HepG2 (cell line): ENCODE results near the gene ELP2. TPM values are rescaled to one million over a fixed set of nuclear protein-coding genes. Genes with fewer than 3 reads are reported as not detected.

Experiments
- ATAC-seq: fragments of 200-7000 bp; cut with Tn5 transposase; 3 replicates; pipeline ENCODE4 v1.9.1; 2020; ENCODE audit warnings: mild to moderate bottlenecking, moderate library complexity
- BruUV-seq: library from RNA; stranded (reverse); fragments of 400-500 nt; replicated peaks from 2 replicates; lab custom pipeline; 2021; lab: Mats Ljungman, UMichigan
- CTCF ChIA-PET: fragments of 300-600 bp; formaldehyde crosslinking; extraction: SDS; loops from one replicate; lab custom pipeline; 2021; ENCODE audit warnings: low total read pairs, inconsistent platforms, low intra/inter-chr PET ratio; lab: Yijun Ruan, JAX
- POLR2A ChIA-PET: fragments of 350-600 bp; sonication (Branson Sonifier 250); formaldehyde crosslinking; loops from one replicate; lab custom pipeline; 2020; ENCODE audit warnings: antibody characterized with exemption, inconsistent platforms; lab: Yijun Ruan, JAX
- DNase-seq: peaks from one replicate; pipeline ENCODE4 v3.0.0-alpha.2; 2015; ENCODE audit warnings: low spot score
- FAIRE-seq: peaks from 3 replicates; lab custom pipeline; 2011; peaks lifted over from hg19 to GRCh38; lab: Jason Lieb, UNC
- H2AFZ ChIP-seq: one replicate; pipeline ENCODE4 v1.6.1; 2011; ENCODE audit warnings: low read length, inconsistent platforms
- H3K27ac ChIP-seq: fragments of 300-600 bp; 3 replicates; pipeline ENCODE4 v1.8.0; 2011; ENCODE audit warnings: mixed run types, mild to moderate bottlenecking, mixed read lengths, low read length, inconsistent platforms; ENCODE audit not compliant: insufficient read depth; ENCODE audit errors: extremely low read length
- H3K27me3 ChIP-seq, 2 experiments: fragments of 200-600 bp in 1 of 2; 2 replicates in 1 of 2; 3 replicates in 1 of 2; pipeline versions ENCODE4 v1.6.0 to v1.8.0; 2011; ENCODE audit warnings: low read length in 2 of 2, mild to moderate bottlenecking in 2 of 2, moderate library complexity in 2 of 2, inconsistent platforms in 1 of 2; ENCODE audit not compliant: insufficient read depth in 2 of 2, control insufficient read depth in 1 of 2
- H3K36me3 ChIP-seq, 2 experiments: fragments of 200-600 bp in 1 of 2; replicated peaks in 1 of 2; 2 replicates in 1 of 2; 3 replicates in 1 of 2; pipeline versions ENCODE4 v1.5.1 to v1.8.0; 2011; ENCODE audit warnings: low read length in 2 of 2, inconsistent platforms in 1 of 2; ENCODE audit not compliant: insufficient read depth in 2 of 2, control insufficient read depth in 1 of 2
- H3K4me1 ChIP-seq: 2 replicates; pipeline ENCODE4 v1.5.1; 2012; ENCODE audit warnings: low read length, inconsistent platforms; ENCODE audit not compliant: insufficient read depth
- H3K4me2 ChIP-seq: 2 replicates; pipeline ENCODE4 v1.6.0; 2011; ENCODE audit warnings: low read depth, low read length, inconsistent platforms
- H3K4me3 ChIP-seq, 3 experiments: fragments of 200-600 bp in 1 of 3; sonication (generic), shearing (Covaris generic) in 1 of 3; replicated peaks in 1 of 3; 2 replicates each; pipeline ENCODE4 v1.5.1; 2011 to 2016; ENCODE audit warnings: low read length in 3 of 3, inconsistent platforms in 2 of 3, low read depth in 2 of 3, mild to moderate bottlenecking in 2 of 3, control low read depth in 1 of 3, mixed read lengths in 1 of 3; ENCODE audit not compliant: insufficient read depth in 1 of 3
- H3K79me2 ChIP-seq: one replicate; pipeline ENCODE4 v1.6.1; 2011; ENCODE audit warnings: low read length, inconsistent platforms; ENCODE audit not compliant: insufficient read depth
- H3K9ac ChIP-seq: 2 replicates; pipeline ENCODE4 v1.6.0; 2011; ENCODE audit warnings: mild to moderate bottlenecking, low read depth, low read length, inconsistent platforms; ENCODE audit not compliant: insufficient read depth
- H3K9me3 ChIP-seq: 2 replicates; pipeline ENCODE4 v1.5.1; 2012; ENCODE audit warnings: mild to moderate bottlenecking, low read length
- H4K20me1 ChIP-seq: 2 replicates; pipeline ENCODE4 v1.6.0; 2011; ENCODE audit warnings: inconsistent platforms, mild to moderate bottlenecking, low read length, moderate library complexity; ENCODE audit not compliant: insufficient read depth
- DNMT1 ChIP-seq: sonication (generic); formaldehyde crosslinking; IDR thresholded peaks from 2 replicates; pipeline ENCODE4 v1.5.1; 2020; ENCODE audit warnings: mild to moderate bottlenecking, missing genetic modification reagents
- GTF2F1 ChIP-seq: fragments of 150-350 bp; IDR thresholded peaks from 2 replicates; pipeline ENCODE4 v1.6.1; 2014; ENCODE audit warnings: low read length
- KMT2B ChIP-seq: IDR thresholded peaks from 2 replicates; pipeline ENCODE4 v1.6.1; 2016; ENCODE audit warnings: missing genetic modification reagents, missing compliant biosample characterization
- PRPF4 ChIP-seq: fragments of 200-400 bp; formaldehyde crosslinking; IDR thresholded peaks from 2 replicates; pipeline ENCODE4 v1.6.1; 2016; ENCODE audit warnings: low read length, low read depth; ENCODE audit not compliant: poor library complexity, severe bottlenecking
- SP5 ChIP-seq: IDR thresholded peaks from 2 replicates; pipeline ENCODE4 v1.6.1; 2016; ENCODE audit warnings: low read depth, borderline replicate concordance
- TEAD2 ChIP-seq: sonication (generic); formaldehyde crosslinking; IDR thresholded peaks from 2 replicates; pipeline ENCODE4 v1.9.0; 2021; ENCODE audit warnings: missing genetic modification reagents
- ZBTB38 ChIP-seq: sonication (generic); formaldehyde crosslinking; IDR thresholded peaks from 2 replicates; pipeline ENCODE4 v1.5.1; 2020; ENCODE audit warnings: mild to moderate bottlenecking, missing genetic modification reagents
- ZNF563 ChIP-seq: sonication (generic); formaldehyde crosslinking; IDR thresholded peaks from 2 replicates; pipeline ENCODE4 v1.8.0; 2022; ENCODE audit warnings: mild to moderate bottlenecking, moderate library complexity, missing genetic modification reagents
- ZNF720 ChIP-seq: sonication (generic); formaldehyde crosslinking; IDR thresholded peaks from 2 replicates; pipeline ENCODE4 v1.4.0; 2020; ENCODE audit warnings: missing genetic modification reagents
- WGBS: methylation state at CpG from one replicate; pipeline ENCODE4 v1.1.6; 2017; ENCODE audit warnings: low lambda C conversion rate; 5-methylcytosine and 5-hydroxymethylcytosine counted together
- in situ Hi-C: cut with HindIII; loops from 2 replicates; pipeline ENCODE4 v1.10.0; 2017; ENCODE audit warnings: low pct_unique_long_range_greater_than_20kb; ENCODE audit not compliant: extremely low pct_ligation_motif_present
- intact Hi-C: fragments of 100-400 bp; cut with micrococcal nuclease; formaldehyde crosslinking; loops from one replicate; pipeline ENCODE4 v1.10.0; 2022; ENCODE audit not compliant: unreplicated experiment
- polyA plus RNA-seq, 8 experiments: library from polyadenylated mRNA; depleted of rRNA in 3 of 8; stranded (reverse) in 7 of 8; unstranded in 1 of 8; fragments of >200 nt; fragmentation: Illumina TruSeq in 4 of 8; extraction: Trizol in 4 of 8; gene quantifications; 2 replicates each; pipeline versions ENCODE4 v1.2.1 to v1.2.3, GENCODE V29; 2011 to 2016; ENCODE audit warnings: low read depth in 4 of 8, missing spikeins in 1 of 8, mixed read lengths in 1 of 8; ENCODE audit not compliant: insufficient read depth in 1 of 8
- total RNA-seq, 5 experiments: library from RNA; depleted of rRNA; stranded (reverse); fragments of >200 nt; fragmentation: Illumina TruSeq; extraction: Trizol; gene quantifications; 2 replicates each; pipeline ENCODE4 v1.2.3, GENCODE V29; 2016; ENCODE audit warnings: low read depth in 1 of 5
- TF ChIP-seq, protein P1 (sequence below): IDR thresholded peaks from 2 replicates; pipeline ENCODE4 v1.6.1; 2016; ENCODE audit warnings: missing biosample characterization, missing genetic modification reagents, low read depth
- TF ChIP-seq, protein P2 (sequence below): IDR thresholded peaks from 2 replicates; pipeline ENCODE4 v1.6.1; 2016; ENCODE audit warnings: mild to moderate bottlenecking

ELP2 gene
- total and polyA plus RNA-seq, 2 of the 13 experiments (the other 11 are each of a cell fraction or from before 2014, with no cell fraction given) = 98.7 to 100 TPM

DNA sequence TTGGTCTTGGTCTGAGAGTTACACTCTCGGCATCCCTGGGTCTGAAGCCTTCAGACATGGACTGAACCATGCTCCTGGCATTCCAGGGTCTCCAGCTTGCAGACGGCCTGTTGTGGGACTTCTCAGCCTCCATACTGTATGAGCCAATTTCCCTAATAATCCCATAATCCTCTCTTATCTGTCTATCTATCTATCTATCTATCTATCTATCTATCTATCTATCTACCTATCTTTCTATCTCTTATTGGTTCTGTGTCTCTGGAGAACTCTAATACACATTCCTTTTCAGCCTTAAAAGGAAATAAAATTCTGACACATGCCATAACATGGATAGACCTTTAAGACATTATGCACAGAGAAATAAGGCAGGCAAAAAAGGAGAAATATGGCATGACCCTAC is 24.9 kb upstream of the ELP2 start:
- ChIA-PET CTCF (no interaction called here), POLR2A (no interaction called here)
- peaks cover 9% of the 10 kb centered on the region; the same call in 1 of the 2 replicates for H3K9me3 ChIP-seq
- FAIRE-seq (no peak), ATAC-seq (no peak), DNase-seq (no peak)
- 23% methylated on average over 2 of the region's 2 CpGs for WGBS
- H3K79me2 ChIP-seq = no peaks in the 10 kb centered on the region
- in situ Hi-C loops = no loop called here
- H3K4me2 ChIP-seq = no peak overlapping the region
- BruUV-seq = no TSS peak
- no peak overlapping the region for H3K4me3 ChIP-seq
- H3K9ac ChIP-seq = no peak overlapping the region
- no peaks in the 10 kb centered on the region for H3K4me1 ChIP-seq
- no peak for TF ChIP-seq PRPF4
- H4K20me1 ChIP-seq = no peaks in the 10 kb centered on the region
- no peaks in the 10 kb centered on the region for H3K36me3 ChIP-seq
- no peak overlapping the region for H2AFZ ChIP-seq
- H3K27me3 ChIP-seq = no peaks in the 10 kb centered on the region
- intact Hi-C loops = no loop called here
- H3K27ac ChIP-seq = no peak overlapping the region

DNA sequence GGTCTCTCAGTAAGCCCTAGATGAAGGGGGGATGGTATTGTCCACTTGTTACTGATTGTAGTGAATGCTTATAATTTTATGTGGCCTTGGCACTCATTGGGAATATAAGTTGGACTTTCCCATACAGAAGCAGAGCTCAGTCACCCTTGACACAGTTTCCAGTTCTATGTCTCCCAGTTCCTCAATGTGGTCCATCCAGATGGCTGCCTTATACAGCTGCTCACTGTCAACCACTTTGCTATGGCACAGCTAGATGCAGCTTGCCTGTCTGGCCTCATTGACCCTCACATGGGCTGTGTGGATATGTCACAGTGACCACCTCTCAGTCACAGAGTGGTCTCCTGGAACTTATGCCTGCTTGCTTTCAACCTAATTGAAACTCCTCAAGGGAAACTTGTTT is 22.2 kb upstream of the ELP2 start:
- Histone ChIP-seq H3K9ac (no peak overlapping the region), H3K27me3 (no peaks in the 10 kb centered on the region), H3K27ac (no peak overlapping the region), H3K4me3 (no peak overlapping the region), H3K4me2 (no peak overlapping the region), H2AFZ (no peak overlapping the region), H4K20me1 (no peaks in the 10 kb centered on the region), H3K36me3 (peaks cover 6 to 18% of the 10 kb centered on the region in 2 experiments; a peak in 4 of 5 replicates), H3K4me1 (no peaks in the 10 kb centered on the region), H3K79me2 (no peaks in the 10 kb centered on the region), H3K9me3 (no peaks in the 10 kb centered on the region)
- ChIA-PET POLR2A (no interaction called here), CTCF (no interaction called here)
- DNase-seq (no peak), FAIRE-seq (no peak), ATAC-seq (no peak)
- BruUV-seq = no TSS peak
- intact Hi-C loops (no loop called here), in situ Hi-C loops (no loop called here)
- no peak for TF ChIP-seq DNMT1

DNA sequence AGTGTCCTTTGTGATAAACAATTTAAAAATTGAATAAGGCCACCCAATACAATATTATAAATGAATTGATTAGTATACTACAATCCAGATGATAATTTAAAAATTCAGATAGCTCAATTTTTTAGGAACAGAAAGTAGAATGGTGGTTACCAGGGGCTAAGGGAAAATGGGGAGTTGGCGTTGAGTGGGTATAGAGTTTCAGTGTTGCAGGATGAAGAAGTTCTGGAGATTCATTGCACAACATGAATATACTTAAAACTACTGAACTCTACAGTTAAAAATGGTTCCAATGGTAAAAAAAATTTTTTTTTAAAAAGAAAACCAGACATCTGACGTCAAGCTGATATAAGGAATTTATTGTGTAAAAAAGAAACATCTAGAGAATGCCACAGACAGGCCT is 21.5 kb upstream of the ELP2 start:
- 49% methylated on average over 2 of the region's 2 CpGs for WGBS
- H3K27ac ChIP-seq = no peak overlapping the region
- no TSS peak for BruUV-seq
- in situ Hi-C loops = no loop called here
- no peaks in the 10 kb centered on the region for H3K27me3 ChIP-seq
- intact Hi-C loops = no loop called here
- H3K9ac ChIP-seq = no peak overlapping the region
- H2AFZ ChIP-seq = no peak overlapping the region
- no peak overlapping the region for H3K4me3 ChIP-seq
- peaks cover 6 to 24% of the 10 kb centered on the region in 2 experiments; a peak in 4 of 5 replicates for H3K36me3 ChIP-seq
- DNase-seq (no peak), FAIRE-seq (no peak), ATAC-seq (no peak)
- POLR2A ChIA-PET = no interaction called here
- CTCF ChIA-PET = no interaction called here
- H3K4me2 ChIP-seq = no peak overlapping the region
- no peaks in the 10 kb centered on the region for H3K4me1 ChIP-seq
- no peaks in the 10 kb centered on the region for H3K9me3 ChIP-seq
- H4K20me1 ChIP-seq = no peaks in the 10 kb centered on the region
- no peaks in the 10 kb centered on the region for H3K79me2 ChIP-seq
- TF ChIP-seq ZNF563 (no peak), SP5 (CRISPR knock-in tag) (no peak), ZNF720 (no peak), TEAD2 (CRISPR knock-in tag) (no peak), KMT2B (CRISPR knock-in tag) (no peak), GTF2F1 (no peak), ZBTB38 (CRISPR knock-in tag) (no peak)
- TF ChIP-seq, protein P1, sequence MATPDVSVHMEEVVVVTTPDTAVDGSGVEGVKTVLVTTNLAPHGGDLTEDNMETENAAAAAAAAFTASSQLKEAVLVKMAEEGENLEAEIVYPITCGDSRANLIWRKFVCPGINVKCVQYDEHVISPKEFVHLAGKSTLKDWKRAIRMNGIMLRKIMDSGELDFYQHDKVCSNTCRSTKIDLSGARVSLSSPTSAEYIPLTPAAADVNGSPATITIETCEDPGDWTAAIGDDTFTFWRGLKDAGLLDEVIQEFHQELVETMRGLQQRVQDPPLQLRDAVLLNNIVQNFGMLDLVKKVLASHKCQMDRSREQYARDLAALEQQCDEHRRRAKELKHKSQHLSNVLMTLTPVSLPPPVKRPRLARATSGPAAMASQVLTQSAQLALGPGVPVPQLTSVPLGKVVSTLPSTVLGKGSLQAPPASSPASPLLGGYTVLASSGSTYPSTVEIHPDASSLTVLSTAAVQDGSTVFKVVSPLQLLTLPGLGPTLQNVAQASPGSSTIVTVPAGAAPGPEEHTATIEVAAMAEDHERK (CRISPR knock-in tag) = no peak
- TF ChIP-seq, protein P2, sequence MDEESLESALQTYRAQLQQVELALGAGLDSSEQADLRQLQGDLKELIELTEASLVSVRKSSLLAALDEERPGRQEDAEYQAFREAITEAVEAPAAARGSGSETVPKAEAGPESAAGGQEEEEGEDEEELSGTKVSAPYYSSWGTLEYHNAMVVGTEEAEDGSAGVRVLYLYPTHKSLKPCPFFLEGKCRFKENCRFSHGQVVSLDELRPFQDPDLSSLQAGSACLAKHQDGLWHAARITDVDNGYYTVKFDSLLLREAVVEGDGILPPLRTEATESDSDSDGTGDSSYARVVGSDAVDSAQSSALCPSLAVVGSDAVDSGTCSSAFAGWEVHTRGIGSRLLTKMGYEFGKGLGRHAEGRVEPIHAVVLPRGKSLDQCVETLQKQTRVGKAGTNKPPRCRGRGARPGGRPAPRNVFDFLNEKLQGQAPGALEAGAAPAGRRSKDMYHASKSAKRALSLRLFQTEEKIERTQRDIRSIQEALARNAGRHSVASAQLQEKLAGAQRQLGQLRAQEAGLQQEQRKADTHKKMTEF (CRISPR knock-in tag) = no peak
